Naive thymus-derived CD8-positive, alpha-beta T cell (primary cell): Measurements from ENCODE around the gene GPNMB. TPM values are rescaled to one million over a fixed set of nuclear protein-coding genes. Genes with fewer than 3 reads are reported as not detected.

Source experiments
- ATAC-seq, 2 donors: fragments of 150-1000 bp; cut with Tn5 transposase in 1 of 2; sonication (Bioruptor Pico), chemical (Tn5 transposase) in 1 of 2; 1 replicate in 1 of 2; 2 replicates in 1 of 2; pipeline ENCODE4 v1.10.0; 2021; ENCODE audit warnings: mild to moderate bottlenecking in 2 of 2, moderate library complexity in 2 of 2
- POLR2A ChIA-PET: fragments of 350-600 bp; sonication (Branson Sonifier 250); formaldehyde crosslinking; loops from one replicate; lab custom pipeline; 2021; ENCODE audit warnings: antibody characterized with exemption; lab: Charles Lee
- DNase-seq, 10 donors: peaks; one replicate each; pipeline versions ENCODE4 v3.0.0 to v3.0.0-alpha.2; 2020 to 2022
- H3K27ac Mint-ChIP-seq, 10 donors: one replicate each; pipeline ENCODE4 v1.8.0; 2020 to 2022; ENCODE audit warnings: mild to moderate bottlenecking in 10 of 10, mixed read lengths in 10 of 10, moderate library complexity in 4 of 10, inconsistent platforms in 1 of 10
- H3K27me3 Mint-ChIP-seq, 5 donors: one replicate each; pipeline ENCODE4 v1.8.0; 2021 to 2022; ENCODE audit warnings: mixed read lengths in 5 of 5
- H3K36me3 Mint-ChIP-seq, 3 donors: one replicate each; pipeline ENCODE4 v1.8.0; 2020 to 2022; ENCODE audit warnings: mixed read lengths in 3 of 3, mild to moderate bottlenecking in 2 of 3, inconsistent platforms in 1 of 3
- H3K4me1 Mint-ChIP-seq, 4 donors: one replicate each; pipeline ENCODE4 v1.8.0; 2021 to 2022; ENCODE audit warnings: mixed read lengths in 4 of 4
- H3K4me3 Mint-ChIP-seq, 10 donors: one replicate each; pipeline ENCODE4 v1.8.0; 2020 to 2022; ENCODE audit warnings: mild to moderate bottlenecking in 10 of 10, mixed read lengths in 10 of 10, moderate library complexity in 6 of 10, inconsistent platforms in 1 of 10
- H3K9me3 Mint-ChIP-seq, 9 donors: one replicate each; pipeline ENCODE4 v1.8.0; 2020 to 2022; ENCODE audit warnings: mixed read lengths in 9 of 9, mild to moderate bottlenecking in 3 of 9, inconsistent platforms in 1 of 9, moderate library complexity in 1 of 9
- polyA plus RNA-seq, 3 donors: library from polyadenylated mRNA; unstranded; fragments of 300-500 nt; fragmentation: Illumina TruSeq; gene quantifications; one replicate each; pipeline ENCODE4 v1.2.3, GENCODE V29; 2021
- total RNA-seq, 8 experiments: library from RNA in 2 of 8; stranded (reverse) in 2 of 8; gene quantifications; one replicate each; pipeline ENCODE4 v1.2.3 and lab custom pipeline; 2021 to 2026

GPNMB gene
- total and polyA plus RNA-seq, 5 experiments from 2014 or later: 5.9 to 6.3 TPM; not detected in 3

GRCh38 chr7:23277359-23277989 lies 30.9 kb downstream of the GPNMB start:
- ATAC-seq: peak; percentile 50 to 55
- Mint-ChIP-seq H3K27me3 (peaks cover 0 to 2% (median 0%) of the 10 kb centered on the region in 5 donors), H3K9me3 (no peaks in the 10 kb centered on the region), H3K36me3 (no peaks in the 10 kb centered on the region), H3K4me1 (peaks cover 2 to 10% (median 7%) of the 10 kb centered on the region in 4 donors), H3K27ac (no peak overlapping the region), H3K4me3 (no peak overlapping the region)
- POLR2A ChIA-PET: interaction anchor here (0.8 kb wide), 1 partner anchor 156 kb away, joined by 3 read pairs; no protein-coding TSS in a partner anchor
- DNase-seq: peak in 6 of 10 donors; percentile 19 to 65 (median 49)

- no peak overlapping the region for H3K27ac Mint-ChIP-seq
- H3K27me3 Mint-ChIP-seq: peaks cover 0 to 3% (median 0%) of the 10 kb centered on the region in 5 donors
- POLR2A ChIA-PET: no interaction called here
- H3K4me1 Mint-ChIP-seq: no peaks in the 10 kb centered on the region
- H3K4me3 Mint-ChIP-seq: no peak overlapping the region
- no peak for DNase-seq
- no peak for ATAC-seq
- no peaks in the 10 kb centered on the region for H3K9me3 Mint-ChIP-seq
- H3K36me3 Mint-ChIP-seq: no peaks in the 10 kb centered on the region
Observed at GRCh38 chr7:23279819-23280525, 33.4 kb downstream of the GPNMB start.

GRCh38 chr7:23283086-23283485 lies 36.5 kb downstream of the GPNMB start:
- Mint-ChIP-seq H3K4me1 (peaks cover 7 to 8% (median 7%) of the 10 kb centered on the region in 4 donors), H3K27me3 (peaks cover 0 to 3% (median 0%) of the 10 kb centered on the region in 5 donors), H3K4me3 (no peak overlapping the region), H3K36me3 (no peaks in the 10 kb centered on the region), H3K27ac (no peak overlapping the region), H3K9me3 (no peaks in the 10 kb centered on the region)
- POLR2A ChIA-PET: interaction anchor here (0.6 kb wide), 1 partner anchor 19 kb away, joined by 3 read pairs; no protein-coding TSS in a partner anchor
- ATAC-seq: no peak
- no peak for DNase-seq

- H3K36me3 Mint-ChIP-seq: no peaks in the 10 kb centered on the region
- no peak overlapping the region for H3K4me3 Mint-ChIP-seq
- H3K27me3 Mint-ChIP-seq: peaks cover 0 to 3% (median 0%) of the 10 kb centered on the region in 5 donors
- ATAC-seq (no peak), DNase-seq (no peak)
- H3K9me3 Mint-ChIP-seq: no peaks in the 10 kb centered on the region
- peaks cover 7 to 16% (median 11%) of the 10 kb centered on the region in 4 donors for H3K4me1 Mint-ChIP-seq
- H3K27ac Mint-ChIP-seq: no peak overlapping the region
- POLR2A ChIA-PET: no interaction called here
Observed at GRCh38 chr7:23284871-23285270, 38.3 kb downstream of the GPNMB start.

- no peak for ATAC-seq
Observed at GRCh38 chr7:23285657-23286646, 39.4 kb downstream of the GPNMB start.

GRCh38 chr7:23287612-23288011 lies 41.0 kb downstream of the GPNMB start:
- H3K9me3 Mint-ChIP-seq: no peaks in the 10 kb centered on the region
- H3K27ac Mint-ChIP-seq: peak overlapping the region in 6 of 10 donors; percentile 26 to 81 (median 62)
- H3K4me1 Mint-ChIP-seq: peaks cover 7 to 24% (median 11%) of the 10 kb centered on the region in 4 donors
- POLR2A ChIA-PET: no interaction called here
- ATAC-seq: no peak
- no peaks in the 10 kb centered on the region for H3K36me3 Mint-ChIP-seq
- H3K4me3 Mint-ChIP-seq: peak overlapping the region in 2 of 10 donors; percentile 4
- DNase-seq: no peak
- peaks cover 0 to 2% (median 0%) of the 10 kb centered on the region in 5 donors for H3K27me3 Mint-ChIP-seq

More at GRCh38 chr7:23285657-23286646, 39.4 kb downstream of the GPNMB start:
- H3K27me3 Mint-ChIP-seq: peaks cover 0 to 2% (median 0%) of the 10 kb centered on the region in 5 donors
- POLR2A ChIA-PET: no interaction called here
- no peaks in the 10 kb centered on the region for H3K36me3 Mint-ChIP-seq
- no peak overlapping the region for H3K4me3 Mint-ChIP-seq
- H3K27ac Mint-ChIP-seq: peak overlapping the region in 1 of 10 donors; percentile 25
- no peak for DNase-seq
- H3K9me3 Mint-ChIP-seq: no peaks in the 10 kb centered on the region
- H3K4me1 Mint-ChIP-seq: peaks cover 7 to 24% (median 11%) of the 10 kb centered on the region in 4 donors

GRCh38 chr7:23290993-23291392 lies 44.4 kb downstream of the GPNMB start:
- no peak for ATAC-seq
- POLR2A ChIA-PET: interaction anchor here (0.7 kb wide), 1 partner anchor 55 kb away, joined by 4 read pairs; no protein-coding TSS in a partner anchor

GRCh38 chr7:23291957-23292560 lies 45.5 kb downstream of the GPNMB start:
- POLR2A ChIA-PET: interaction anchor here (0.7 kb wide), 1 partner anchor 54 kb away, joined by 4 read pairs; no protein-coding TSS in a partner anchor
- no peaks in the 10 kb centered on the region for H3K36me3 Mint-ChIP-seq
- peaks cover 5 to 24% (median 11%) of the 10 kb centered on the region in 4 donors for H3K4me1 Mint-ChIP-seq

More at GRCh38 chr7:23290993-23291392, 44.4 kb downstream of the GPNMB start:
- DNase-seq: no peak
- Mint-ChIP-seq H3K4me1 (peaks cover 7 to 24% (median 11%) of the 10 kb centered on the region in 4 donors), H3K27ac (no peak overlapping the region), H3K36me3 (no peaks in the 10 kb centered on the region), H3K4me3 (peak overlapping the region in 1 of 10 donors; percentile 26), H3K9me3 (no peaks in the 10 kb centered on the region), H3K27me3 (peaks cover 0 to 5% (median 0%) of the 10 kb centered on the region in 5 donors)

GRCh38 chr7:23292623-23293022 lies 46.0 kb downstream of the GPNMB start:
- POLR2A ChIA-PET: no interaction called here
- ATAC-seq: no peak

More at GRCh38 chr7:23291957-23292560, 45.5 kb downstream of the GPNMB start:
- ATAC-seq (no peak), DNase-seq (no peak)
- H3K27me3 Mint-ChIP-seq: peaks cover 0 to 5% (median 0%) of the 10 kb centered on the region in 5 donors
- H3K9me3 Mint-ChIP-seq: no peaks in the 10 kb centered on the region
- no peak overlapping the region for H3K27ac Mint-ChIP-seq
- H3K4me3 Mint-ChIP-seq: no peak overlapping the region

GRCh38 chr7:23293500-23294073 lies 47.0 kb downstream of the GPNMB start:
- Mint-ChIP-seq H3K36me3 (no peaks in the 10 kb centered on the region), H3K4me1 (peaks cover under 1 to 19% (median 4%) of the 10 kb centered on the region in 4 donors), H3K4me3 (peak overlapping the region in 1 of 10 donors; percentile 20), H3K9me3 (peaks cover 0 to 3% (median 0%) of the 10 kb centered on the region in 9 donors), H3K27me3 (peaks cover 0 to 5% (median 0%) of the 10 kb centered on the region in 5 donors), H3K27ac (no peak overlapping the region)
- ATAC-seq: no peak
- POLR2A ChIA-PET: no interaction called here
- no peak for DNase-seq

More at GRCh38 chr7:23292623-23293022, 46.0 kb downstream of the GPNMB start:
- no peak overlapping the region for H3K4me3 Mint-ChIP-seq
- H3K36me3 Mint-ChIP-seq: no peaks in the 10 kb centered on the region
- H3K9me3 Mint-ChIP-seq: no peaks in the 10 kb centered on the region
- no peak overlapping the region for H3K27ac Mint-ChIP-seq
- H3K4me1 Mint-ChIP-seq: peaks cover 3 to 21% (median 8%) of the 10 kb centered on the region in 4 donors
- H3K27me3 Mint-ChIP-seq: peaks cover 0 to 5% (median 0%) of the 10 kb centered on the region in 5 donors
- no peak for DNase-seq
